Endothelial cell of umbilical vein (primary cell): ENCODE measurements around the gene ZP2.

Experiments
- GATA2 ChIP-seq: IDR thresholded peaks from 2 replicates; pipeline ENCODE4 v1.7.0; 2011; ENCODE audit warnings: low read depth, mild to moderate bottlenecking, moderate library complexity, mixed read lengths, low read length; ENCODE audit not compliant: insufficient read length, insufficient read depth
- JUN ChIP-seq: IDR thresholded peaks from 2 replicates; pipeline ENCODE4 v1.6.1; 2011; ENCODE audit warnings: borderline replicate concordance, low read depth; ENCODE audit not compliant: insufficient read length, insufficient read depth
- POLR2A ChIP-seq: IDR thresholded peaks from 2 replicates; pipeline ENCODE4 v1.6.1; 2012; ENCODE audit warnings: low read depth, mild to moderate bottlenecking, control low read depth, low read length
- TF ChIP-seq, protein P1 (sequence below), 2 donors: IDR thresholded peaks; 1 replicate in 1 of 2; 2 replicates in 1 of 2; pipeline ENCODE4 v1.5.1; 2011; ENCODE audit warnings: low read length in 2 of 2, mild to moderate bottlenecking in 2 of 2, moderate library complexity in 2 of 2, control low read depth in 1 of 2, inconsistent platforms in 1 of 2, low read depth in 1 of 2; ENCODE audit not compliant: insufficient read depth in 1 of 2; ENCODE audit errors: extremely low read depth in 1 of 2

DNA sequence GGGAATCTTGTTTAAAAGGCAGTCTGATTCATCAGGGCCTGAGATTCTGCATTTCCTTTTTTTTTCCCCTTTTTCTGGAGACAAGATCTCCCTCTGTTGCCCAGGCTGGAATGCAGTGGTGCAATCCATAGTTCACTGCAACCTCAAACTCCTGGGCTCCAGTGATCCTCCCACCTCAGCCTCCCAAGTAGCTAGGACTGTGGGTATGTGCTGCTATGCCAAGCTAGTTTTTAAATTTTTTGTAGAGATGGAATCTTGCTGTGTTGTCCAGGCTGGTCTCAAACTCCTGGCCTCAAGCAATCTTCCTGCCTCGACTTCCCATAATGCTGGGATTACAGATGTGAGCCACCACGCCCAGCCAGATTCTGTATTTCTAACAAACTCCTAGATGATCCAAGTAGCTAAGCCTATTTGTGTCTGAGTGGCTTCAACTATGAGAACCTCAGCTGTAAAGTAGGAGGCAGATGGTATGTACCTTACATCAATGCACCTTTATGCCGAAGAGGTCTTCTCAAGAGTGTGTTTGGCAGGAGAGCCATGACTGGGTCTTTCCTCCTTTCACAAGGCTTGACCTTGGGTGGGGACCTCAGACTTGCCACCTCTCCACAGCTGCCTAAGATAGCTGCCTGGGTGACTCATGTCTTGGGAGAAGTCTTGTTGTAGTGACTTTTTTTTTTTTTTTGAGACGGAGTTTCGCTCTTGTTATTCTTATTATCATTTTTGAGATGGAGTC, 42.0 kb downstream of the ZP2 start:
- no peak for TF ChIP-seq POLR2A
- TF ChIP-seq GATA2: no peak
- TF ChIP-seq, protein P1, sequence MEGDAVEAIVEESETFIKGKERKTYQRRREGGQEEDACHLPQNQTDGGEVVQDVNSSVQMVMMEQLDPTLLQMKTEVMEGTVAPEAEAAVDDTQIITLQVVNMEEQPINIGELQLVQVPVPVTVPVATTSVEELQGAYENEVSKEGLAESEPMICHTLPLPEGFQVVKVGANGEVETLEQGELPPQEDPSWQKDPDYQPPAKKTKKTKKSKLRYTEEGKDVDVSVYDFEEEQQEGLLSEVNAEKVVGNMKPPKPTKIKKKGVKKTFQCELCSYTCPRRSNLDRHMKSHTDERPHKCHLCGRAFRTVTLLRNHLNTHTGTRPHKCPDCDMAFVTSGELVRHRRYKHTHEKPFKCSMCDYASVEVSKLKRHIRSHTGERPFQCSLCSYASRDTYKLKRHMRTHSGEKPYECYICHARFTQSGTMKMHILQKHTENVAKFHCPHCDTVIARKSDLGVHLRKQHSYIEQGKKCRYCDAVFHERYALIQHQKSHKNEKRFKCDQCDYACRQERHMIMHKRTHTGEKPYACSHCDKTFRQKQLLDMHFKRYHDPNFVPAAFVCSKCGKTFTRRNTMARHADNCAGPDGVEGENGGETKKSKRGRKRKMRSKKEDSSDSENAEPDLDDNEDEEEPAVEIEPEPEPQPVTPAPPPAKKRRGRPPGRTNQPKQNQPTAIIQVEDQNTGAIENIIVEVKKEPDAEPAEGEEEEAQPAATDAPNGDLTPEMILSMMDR (IDR thresholded peaks at IDR 0.05; ENCODE audit: extremely low read depth in 1 of 2, insufficient read depth in 1 of 2, low read depth in 1 of 2, low read length in 2 of 2): no peak
- TF ChIP-seq JUN: no peak
